ENCODE measurements around the gene SCN9A. TPM values are rescaled to one million over a fixed set of nuclear protein-coding genes. Genes with fewer than 3 reads are reported as not detected.

The SCN9A gene
- total and polyA plus RNA-seq, 2 of the 8 experiments (the other 6 are each of a cell fraction or from before 2014, with no cell fraction given): 1.6 to 6.2 TPM

DNA sequence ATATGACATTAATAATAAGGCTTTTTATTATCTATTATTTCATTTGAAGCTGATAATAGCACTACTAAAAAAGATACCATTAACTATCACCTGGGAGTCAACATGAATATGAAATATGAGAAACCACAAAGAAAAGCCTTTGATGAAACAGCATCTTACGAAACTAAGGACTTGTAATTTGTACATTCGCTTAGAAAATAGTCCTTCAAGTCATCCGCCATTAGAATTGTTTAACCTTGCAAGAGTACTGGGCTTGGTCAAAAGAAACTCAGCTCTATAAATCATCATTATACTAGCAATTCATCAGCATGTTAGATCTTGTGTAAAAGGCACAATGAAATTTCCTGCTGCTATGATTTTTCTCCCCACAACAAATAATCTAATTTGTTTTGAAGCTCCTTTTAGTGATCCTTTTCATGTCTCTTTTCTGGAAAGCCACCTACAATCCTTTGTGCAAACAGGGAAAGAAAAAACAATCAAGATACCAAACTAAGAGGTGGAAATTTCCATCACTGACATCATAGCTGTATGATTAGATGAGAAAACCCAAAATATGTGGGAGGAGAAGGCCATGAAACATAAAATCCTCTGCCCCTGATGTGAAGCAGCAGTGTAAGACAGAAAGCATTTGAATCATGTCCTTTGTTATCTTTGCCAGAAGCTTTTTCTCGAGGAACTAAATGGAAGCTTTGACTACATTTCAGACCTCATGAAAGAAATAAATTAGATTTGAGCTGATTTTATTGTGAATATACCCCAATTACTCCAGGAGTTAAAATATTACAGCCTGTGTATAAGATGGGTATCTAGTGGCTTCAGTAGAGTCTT is 31.2 kb downstream of the SCN9A start:
- H3K9me3 ChIP-seq (ENCODE audit: insufficient read depth in 2 of 2, low read depth in 1 of 2, low read length in 1 of 2): no peaks in the 10 kb centered on the region
- no peak overlapping the region for H2AFZ ChIP-seq (ENCODE audit: low read length)
- H3K36me3 ChIP-seq (ENCODE audit: control insufficient read depth in 2 of 4, insufficient read depth in 4 of 4, low read length in 3 of 4): no peaks in the 10 kb centered on the region
- H2BK12ac ChIP-seq (ENCODE audit: low read depth, low read length): no peak overlapping the region
- H3K79me2 ChIP-seq (ENCODE audit: control insufficient read depth in 1 of 2, insufficient read depth in 2 of 2, low read length in 2 of 2): no peaks in the 10 kb centered on the region
- ChIA-PET CTCF (ENCODE audit: partially characterized antibody) (interaction anchor here (0.8 to 1.1 kb wide), 4 partner anchors 10 to 45 kb away, joined by 3 to 5 read pairs (median 3); no protein-coding TSS in a partner anchor), POLR2A (ENCODE audit: partially characterized antibody) (no interaction called here)
- no peak for TF ChIP-seq EZH2 (IDR thresholded peaks at IDR 0.05; ENCODE audit: low read depth, low read length, severe bottlenecking)
- no peak for TF ChIP-seq BRCA1 (IDR thresholded peaks at IDR 0.05; ENCODE audit: low read depth, low read length)
- no peak for TF ChIP-seq POLR2A (IDR thresholded peaks at IDR 0.05; ENCODE audit: control extremely low read depth in 1 of 2, low read depth in 2 of 2, low read length in 2 of 2)
- TF ChIP-seq BACH1 (IDR thresholded peaks at IDR 0.05; ENCODE audit: low read length): no peak
- TF ChIP-seq TBP (IDR thresholded peaks at IDR 0.05; ENCODE audit: low read depth, low read length): no peak
- no peak for TF ChIP-seq SUZ12 (IDR thresholded peaks at IDR 0.05; ENCODE audit: low read length)
- no peak for TF ChIP-seq CHD2 (IDR thresholded peaks at IDR 0.05; ENCODE audit: low read length)
- no peak for TF ChIP-seq CBX8 (IDR thresholded peaks at IDR 0.05; ENCODE audit: borderline replicate concordance, low read depth, low read length)
- TF ChIP-seq CEBPB (IDR thresholded peaks at IDR 0.05; ENCODE audit: low read depth, low read length): no peak
- 90% methylated on average over 4 of the region's 4 CpGs; no CpG with 5 or more reads in 1 of the 2 experiments for WGBS, 2 experiments (ENCODE audit: extremely low coverage in 1 of 2, insufficient coverage in 1 of 2, insufficient read length in 1 of 2, insufficient replicate concordance in 2 of 2, low coverage in 1 of 2, low lambda C conversion rate in 2 of 2, missing lambda C conversion rate in 1 of 2)
- no peak overlapping the region for H3K4me2 ChIP-seq (ENCODE audit: insufficient read depth in 1 of 2, low read depth in 2 of 2, low read length in 2 of 2)
- no peak overlapping the region for H2BK15ac ChIP-seq (ENCODE audit: low read length)
- H3K23me2 ChIP-seq (ENCODE audit: low read depth, low read length): no peaks in the 10 kb centered on the region
- peaks cover 0 to 3% (median 0%) of the 10 kb centered on the region in 4 experiments; a peak in 3 of 7 replicates for H3K4me1 ChIP-seq (replicated peaks in 1 of 4; ENCODE audit: control insufficient read depth in 3 of 4, insufficient read depth in 4 of 4, low read length in 3 of 4)
- FAIRE-seq: no peak
- H3K23ac ChIP-seq (ENCODE audit: insufficient read length): no peak overlapping the region
- no peak overlapping the region for H3K18ac ChIP-seq (ENCODE audit: extremely low read depth, low read length)
- H3K9ac ChIP-seq (replicated peaks in 1 of 4; ENCODE audit: extremely low read depth in 1 of 4, low read depth in 3 of 4, low read length in 3 of 4): no peak overlapping the region
- H3K27me3 ChIP-seq (replicated peaks in 1 of 4; ENCODE audit: control insufficient read depth in 3 of 4, extremely low read depth in 1 of 4, insufficient read depth in 3 of 4, low read length in 3 of 4): no peaks in the 10 kb centered on the region
- no peak overlapping the region for H2BK20ac ChIP-seq (ENCODE audit: low read length)
- no peak overlapping the region for H3K56ac ChIP-seq (replicated peaks; ENCODE audit: insufficient read length, low read depth, low read length)
- no peaks in the 10 kb centered on the region for H4K20me1 ChIP-seq (replicated peaks in 1 of 2; ENCODE audit: control insufficient read depth in 1 of 2, insufficient read depth in 2 of 2, low read length in 2 of 2)
- H4K5ac ChIP-seq (ENCODE audit: insufficient read length, low read depth, low read length): no peak overlapping the region
- no peak overlapping the region for H2AK5ac ChIP-seq (ENCODE audit: low read depth, low read length)
- no peak overlapping the region for H3K14ac ChIP-seq (ENCODE audit: insufficient read length)
- H3K27ac ChIP-seq (ENCODE audit: low read depth, low read length): no peak overlapping the region
- no peaks in the 10 kb centered on the region for H3K79me1 ChIP-seq (ENCODE audit: low read depth, low read length)
- H3K4me3 ChIP-seq (ENCODE audit: extremely low read depth in 1 of 4, insufficient read depth in 2 of 4, low read depth in 3 of 4, low read length in 4 of 4): no peak overlapping the region
- no peak overlapping the region for H4K91ac ChIP-seq (replicated peaks; ENCODE audit: insufficient read length, low read length)
- H4K8ac ChIP-seq (ENCODE audit: extremely low read depth, insufficient read depth, low read length): no peak overlapping the region
- no peak for DNase-seq (ENCODE audit: low read depth in 1 of 2, low spot score in 2 of 2)
- no peak overlapping the region for H3K4ac ChIP-seq (replicated peaks; ENCODE audit: insufficient read length, low read depth, low read length)
- no peak overlapping the region for H2BK5ac ChIP-seq (ENCODE audit: low read depth, low read length)
- H2BK120ac ChIP-seq (replicated peaks; ENCODE audit: low read depth, low read length): no peak overlapping the region

All from H1 (cell line).